NCI-H748 treated with DMSO at 0.1 percent for 48 hours (cell line): ENCODE data around the gene MORC2.

Experiments
- DNase-seq: peaks from one replicate; lab custom pipeline; 2025; lab: John Stamatoyannopoulos, UW

MORC2 gene

DNA sequence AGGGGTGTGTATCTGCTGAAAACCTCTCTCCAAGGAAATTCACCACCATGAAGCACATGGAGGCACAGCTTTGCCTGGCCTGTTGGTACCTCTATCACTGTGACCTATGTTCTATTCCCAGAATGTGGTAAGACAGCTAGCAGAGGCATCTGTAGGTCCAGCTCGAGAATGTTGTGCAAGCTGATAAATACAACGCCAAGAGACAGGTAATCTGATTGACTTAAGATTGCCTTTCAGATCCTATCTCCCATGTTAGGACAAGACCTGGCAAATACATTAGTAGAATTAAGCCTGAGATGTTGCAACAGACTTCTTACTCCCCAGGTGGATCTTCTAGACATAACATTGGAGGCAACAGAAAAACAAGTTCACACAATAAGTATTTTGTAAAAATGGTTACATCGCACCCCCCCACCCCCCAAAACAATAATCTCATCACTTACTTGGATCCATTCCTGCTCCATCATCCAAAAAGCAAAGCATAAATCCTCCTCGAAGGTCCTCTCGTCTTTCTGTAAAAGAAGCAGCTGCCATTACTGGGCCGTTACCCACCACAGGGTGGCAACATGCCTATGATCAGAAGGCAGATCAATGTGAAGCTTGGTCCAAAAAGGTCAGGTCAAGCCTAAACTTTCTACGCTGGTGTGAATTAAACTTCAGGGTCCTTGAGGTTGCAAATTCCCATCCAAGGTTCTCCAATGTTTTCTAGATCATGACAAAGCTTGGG lies 18.5 kb downstream of the MORC2 start:
- DNase-seq = no peak

DNA sequence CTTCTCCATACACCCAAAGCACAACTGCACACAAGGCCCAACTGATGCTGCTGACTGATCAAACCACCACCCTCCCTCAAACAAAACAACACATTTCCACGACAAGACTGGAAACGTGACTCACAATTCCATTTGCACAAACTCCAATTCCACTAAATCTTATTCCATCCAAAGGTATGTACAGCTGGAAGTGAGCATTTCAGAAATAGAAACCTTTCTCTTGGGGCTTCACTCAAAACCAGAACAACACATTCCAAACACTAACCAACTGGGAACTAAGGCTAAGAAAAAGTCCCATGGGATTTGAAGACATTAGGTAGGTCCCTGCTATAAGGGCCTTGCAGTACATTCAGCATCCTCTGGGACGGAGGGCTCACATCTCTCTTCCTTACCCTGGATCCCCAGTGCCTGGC lies 19.6 kb downstream of the MORC2 start:
- no peak for DNase-seq

DNA sequence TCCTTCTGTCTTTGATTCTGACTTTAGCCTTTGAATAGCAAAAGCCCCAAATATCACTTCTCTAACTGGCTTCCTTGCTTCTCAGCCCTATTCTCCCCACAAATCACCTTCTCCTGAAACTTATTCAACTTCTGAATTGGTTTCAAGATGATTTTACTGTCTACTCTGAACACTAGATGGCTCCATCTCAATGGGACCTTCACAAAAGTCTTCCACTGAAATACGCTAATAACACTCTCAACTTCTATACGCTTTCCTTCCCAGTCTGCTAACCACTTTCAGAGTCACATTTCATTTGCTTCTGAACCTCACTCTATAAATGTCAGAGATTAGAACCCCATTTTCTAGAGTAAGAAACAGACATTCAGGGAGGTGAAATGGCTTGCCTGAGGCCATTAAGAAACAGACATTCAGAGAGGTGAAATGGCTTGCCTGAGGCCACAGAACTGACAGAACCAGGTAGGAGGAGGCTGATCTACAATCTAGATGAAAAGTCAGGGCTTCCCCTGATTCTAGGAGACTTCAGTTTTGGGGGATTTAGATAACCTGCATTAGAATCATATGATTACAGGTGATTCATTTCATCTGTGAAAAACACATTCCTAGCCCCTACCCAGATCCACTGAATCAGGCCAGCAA lies 20.6 kb downstream of the MORC2 start:
- DNase-seq = no peak

DNA sequence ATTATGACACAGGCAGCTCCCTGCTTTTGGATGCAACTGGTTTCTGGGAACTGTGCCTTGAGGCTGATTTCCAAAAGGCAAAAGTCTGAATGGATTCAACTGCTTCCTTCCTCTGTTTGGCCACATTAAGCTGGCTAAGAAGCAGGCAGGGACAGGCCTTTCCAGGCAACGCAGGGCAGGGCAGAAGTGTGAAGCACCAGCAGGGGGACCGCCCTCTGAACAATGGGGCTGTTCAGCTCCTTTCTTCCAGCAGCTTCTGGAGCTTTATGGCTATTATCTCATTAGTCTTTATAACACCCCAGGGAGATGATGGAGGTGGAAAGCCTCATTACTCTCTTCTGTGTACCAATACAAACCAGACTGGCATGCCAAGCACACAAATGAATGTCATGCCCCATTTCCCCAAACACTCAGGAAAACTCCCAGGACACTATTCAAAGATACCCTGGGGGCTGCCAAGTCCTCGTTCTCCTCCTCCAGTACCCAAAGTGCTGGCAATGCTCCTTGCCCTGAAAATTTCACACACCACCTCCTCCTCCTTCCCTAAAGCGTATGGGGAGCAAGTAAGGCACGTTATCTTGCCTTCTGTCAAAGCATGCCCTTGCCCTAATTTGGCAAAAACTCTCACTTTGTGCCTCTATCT lies 21.3 kb downstream of the MORC2 start:
- DNase-seq = no peak

DNA sequence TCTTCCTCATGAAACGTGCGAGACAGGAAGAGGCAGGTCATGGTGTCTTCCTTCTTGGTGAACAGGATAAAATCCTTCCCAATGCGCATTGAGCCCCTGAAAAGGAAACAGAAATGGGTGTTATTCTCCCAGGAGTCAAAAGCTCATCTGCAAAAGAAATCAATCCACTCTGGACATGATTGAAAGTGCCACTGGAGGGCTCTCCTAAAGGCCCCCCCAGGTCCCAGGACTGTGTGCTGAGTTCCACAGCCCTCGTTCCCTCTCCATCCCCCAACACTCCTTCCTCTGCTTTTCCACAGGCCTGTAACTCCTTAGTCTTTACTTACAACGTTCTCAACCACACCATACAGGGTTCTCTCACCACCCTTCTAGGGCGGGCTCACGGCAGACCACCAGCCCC lies 22.2 kb downstream of the MORC2 start:
- no peak for DNase-seq

- no peak for DNase-seq
Observed at GRCh38 chr22:30945653-30946052, 22.9 kb downstream of the MORC2 start.

DNA sequence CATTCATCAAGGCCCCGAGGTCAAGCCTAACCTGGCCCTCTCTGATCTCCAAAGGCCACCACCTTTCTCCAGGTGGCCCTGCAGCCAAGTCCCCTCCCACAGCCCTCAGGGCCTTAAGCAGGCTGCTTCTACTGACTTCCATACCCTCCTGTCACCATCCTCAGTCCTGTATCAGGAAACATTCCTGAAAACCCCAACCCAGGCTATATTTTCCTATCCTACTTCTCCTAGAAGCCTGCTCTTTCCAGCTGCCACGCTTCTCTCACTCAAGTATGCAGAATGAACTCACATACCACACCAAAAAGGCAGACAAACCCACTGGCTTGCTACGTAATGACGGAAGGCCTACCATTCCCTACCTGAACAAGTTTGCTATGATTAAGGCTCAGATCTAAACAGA lies 23.6 kb downstream of the MORC2 start:
- no peak for DNase-seq

- no peak for DNase-seq
Observed at GRCh38 chr22:30943368-30943767, 25.2 kb downstream of the MORC2 start.

- DNase-seq = no peak
Observed at GRCh38 chr22:30941363-30941740, 27.2 kb downstream of the MORC2 start.

DNA sequence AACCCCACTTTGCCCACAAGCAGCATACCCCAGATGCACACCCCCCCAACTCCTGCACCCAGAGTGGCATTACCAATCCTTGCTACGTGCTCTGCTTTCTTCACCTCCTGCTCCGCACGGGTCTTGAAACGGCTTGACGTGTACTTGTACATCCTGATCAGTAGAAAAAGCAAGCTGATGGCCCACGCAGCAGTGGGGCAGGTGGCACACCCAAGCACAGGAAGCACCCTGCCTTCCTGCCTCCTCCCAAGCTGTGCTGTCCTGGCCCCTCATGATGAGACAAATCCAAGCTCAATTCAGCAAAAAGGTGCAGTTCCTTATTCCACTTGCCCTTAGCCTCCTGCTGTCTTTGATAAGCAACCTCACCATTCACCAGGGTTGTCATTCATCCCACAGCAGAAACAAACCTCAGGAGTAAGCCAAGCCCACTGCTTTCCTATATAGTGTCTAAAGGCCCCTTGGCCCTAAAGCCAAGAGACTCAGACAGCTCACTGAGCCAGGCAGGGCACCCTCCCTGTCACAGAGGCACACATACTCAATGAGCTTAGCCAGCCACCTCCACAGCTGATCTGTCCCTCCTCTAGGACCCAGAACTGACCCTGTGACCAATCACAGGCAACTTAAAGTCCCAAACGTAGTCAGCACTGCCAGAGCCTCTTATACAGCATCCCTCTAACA lies 27.8 kb downstream of the MORC2 start:
- DNase-seq = no peak

DNA sequence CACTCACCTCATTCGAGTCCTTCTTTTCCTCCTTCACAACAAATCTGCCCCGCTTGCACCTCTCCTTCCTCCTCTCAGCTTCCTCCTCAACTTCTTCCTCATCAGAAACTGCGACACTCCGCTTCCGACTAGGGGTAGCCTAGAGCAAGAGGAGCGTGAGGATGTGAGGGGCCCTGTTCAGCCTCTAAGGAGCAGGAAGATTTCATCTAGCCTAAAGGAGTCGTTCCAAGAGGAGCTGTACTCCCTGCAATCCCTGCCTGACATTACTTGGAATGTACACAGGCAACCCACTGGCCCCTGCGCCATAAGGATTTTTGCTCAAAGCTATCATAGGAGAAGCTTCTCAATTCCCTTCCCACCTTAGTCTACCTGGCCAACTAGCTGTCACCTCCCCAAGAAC lies 34.5 kb downstream of the MORC2 start:
- no peak for DNase-seq

GRCh38 chr22:30933457-30933856 lies 35.1 kb downstream of the MORC2 start:
- DNase-seq = no peak

DNA sequence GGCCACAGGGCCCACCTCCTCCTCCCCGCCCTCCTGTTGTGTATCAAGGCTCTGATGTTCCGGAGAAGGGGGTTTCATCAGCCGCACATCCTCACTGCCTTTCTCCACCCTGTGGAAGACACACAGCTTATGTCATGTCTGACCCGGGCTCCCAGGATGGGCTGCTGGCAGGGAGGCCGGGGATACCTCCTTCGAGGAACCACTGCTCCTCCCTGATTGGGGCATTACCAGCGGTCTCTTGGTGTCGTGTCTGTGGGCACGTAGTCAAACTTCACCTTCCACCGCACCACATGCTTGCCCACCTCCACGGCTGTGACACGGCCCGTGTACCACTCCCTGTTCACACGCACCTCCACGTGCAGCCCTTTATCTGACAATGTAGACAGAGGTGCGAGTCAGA lies 35.9 kb downstream of the MORC2 start:
- DNase-seq = no peak

DNA sequence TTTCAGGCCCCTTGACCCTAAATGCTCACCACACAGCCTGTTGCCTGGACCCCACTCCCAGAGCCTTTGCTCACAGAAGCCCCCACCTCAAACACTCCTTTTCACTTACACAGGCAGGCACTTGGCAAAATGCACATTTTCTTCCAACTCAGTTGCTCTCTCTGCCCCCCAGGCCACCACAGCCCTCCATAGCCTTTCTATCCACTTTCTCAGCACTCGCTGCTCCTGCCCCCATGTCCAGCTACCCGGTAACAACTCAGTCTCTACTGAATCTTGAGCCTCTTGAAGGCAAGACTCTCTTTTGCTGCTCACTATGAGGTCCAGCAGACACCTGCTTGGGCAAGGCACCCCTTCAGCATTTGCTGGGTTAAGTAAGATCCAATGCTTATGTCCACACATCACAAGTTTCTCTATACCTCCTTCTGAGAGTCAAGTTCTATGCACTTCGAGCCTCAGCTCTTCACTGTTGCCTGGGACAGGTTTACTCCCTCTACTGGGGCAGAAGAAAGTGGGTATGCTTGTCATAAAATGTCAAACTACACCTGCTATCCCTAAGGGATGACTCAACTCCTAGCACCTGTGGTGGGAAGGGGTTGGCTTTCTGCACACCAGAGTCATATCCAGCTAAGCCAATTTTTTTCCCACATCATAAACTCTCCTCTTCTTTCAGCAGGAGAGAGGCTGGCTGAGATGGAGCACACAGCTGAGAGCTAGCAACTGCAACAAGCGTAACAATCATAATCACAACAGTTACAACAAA lies 36.9 kb downstream of the MORC2 start:
- DNase-seq = no peak

DNA sequence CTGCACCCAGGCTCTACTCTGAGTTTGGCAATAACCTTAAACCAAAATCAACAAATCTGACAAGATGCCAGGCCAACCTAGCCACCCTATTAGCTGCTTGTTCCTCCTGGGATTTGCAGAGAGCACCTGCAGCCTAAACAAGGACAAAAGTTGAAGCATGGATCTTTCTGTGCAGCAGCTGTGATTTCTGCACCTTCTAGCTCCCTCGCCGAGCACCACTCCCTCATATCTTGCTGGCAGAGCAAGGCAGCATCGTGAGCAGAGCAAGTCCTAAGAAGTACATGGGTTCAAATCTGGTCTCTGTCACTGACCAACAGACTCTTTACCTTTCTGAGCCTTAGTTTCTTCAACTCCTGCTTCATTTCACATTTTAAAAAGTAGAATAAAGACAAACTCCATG lies 38.3 kb downstream of the MORC2 start:
- DNase-seq = no peak

- DNase-seq = no peak
Observed at GRCh38 chr22:30928401-30928800, 40.2 kb downstream of the MORC2 start.

- DNase-seq = no peak
Observed at GRCh38 chr22:30927806-30928205, 40.8 kb downstream of the MORC2 start.

- DNase-seq = no peak
Observed at GRCh38 chr22:30926706-30927105, 41.9 kb downstream of the MORC2 start.

DNA sequence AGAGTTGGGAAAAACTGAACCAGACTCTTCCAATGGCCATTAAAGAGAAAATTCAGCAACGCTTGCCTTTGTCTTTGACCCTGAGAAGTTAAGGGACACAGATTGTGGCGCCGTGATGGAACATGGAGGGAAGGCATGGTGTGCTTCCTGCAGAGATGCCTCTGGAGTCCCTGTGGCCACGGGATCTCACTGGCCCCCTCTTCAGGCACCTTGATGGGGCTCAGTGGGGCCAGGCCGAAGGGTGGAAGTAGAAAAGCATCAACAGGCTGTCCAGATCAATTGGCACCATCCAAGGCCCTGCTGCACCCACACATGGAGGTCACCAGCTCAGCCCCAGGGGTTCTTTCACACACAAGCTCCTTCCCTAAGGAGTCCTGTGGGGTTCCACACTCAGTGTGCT lies 42.9 kb downstream of the MORC2 start:
- no peak for DNase-seq

DNA sequence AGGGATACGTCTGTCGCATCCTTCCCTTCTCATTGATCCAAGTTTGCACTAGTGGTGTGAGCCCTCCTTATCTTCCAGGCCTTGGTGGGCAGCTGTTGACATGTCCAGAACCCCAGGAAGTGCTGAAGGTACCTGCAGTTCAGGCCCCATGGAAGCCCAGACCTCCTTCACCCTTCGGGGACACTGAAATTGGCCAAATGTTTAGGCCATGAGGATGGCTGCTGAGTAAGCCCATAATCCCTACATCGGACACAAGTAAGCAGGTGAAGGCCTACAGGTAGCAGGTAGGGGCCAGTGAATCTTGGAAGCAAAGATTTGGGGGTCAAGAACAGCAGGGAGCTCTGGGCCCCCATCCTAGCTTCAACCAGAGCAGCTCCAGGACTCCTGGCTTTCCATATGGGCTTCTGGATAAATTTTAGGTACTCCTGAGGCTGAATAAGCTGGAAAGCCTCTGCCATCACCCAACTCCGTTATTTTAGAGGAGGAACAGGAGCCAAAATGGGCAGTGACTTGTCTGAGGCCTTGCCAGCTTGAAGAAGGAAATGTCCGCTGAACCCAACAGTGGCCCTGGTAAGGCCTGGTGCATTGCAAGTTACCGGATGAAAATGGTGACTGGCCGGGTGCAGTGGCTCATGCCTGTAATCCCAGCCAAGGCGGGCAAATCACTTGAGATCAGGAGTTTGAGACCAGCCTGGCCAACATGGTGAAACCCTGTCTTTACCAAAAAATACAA lies 45.2 kb downstream of the MORC2 start:
- no peak for DNase-seq

GRCh38 chr22:30922151-30922611 lies 46.4 kb downstream of the MORC2 start:
- no peak for DNase-seq
